GM23338 (cell line): ENCODE data around the gene PRELID2. TPM values are rescaled to one million over a fixed set of nuclear protein-coding genes. Genes with fewer than 3 reads are reported as not detected.
A peak's percentile ranks its signal among the peaks of the same experiment; 100 is the strongest.

Source experiments
- ATAC-seq: fragments of 200-7000 bp; cut with Tn5 transposase; 3 replicates; pipeline ENCODE4 v1.9.1; 2020
- DNase-seq: peaks from one replicate; pipeline ENCODE4 v3.0.0-alpha.2; 2015; ENCODE audit warnings: low spot score
- H2AFZ ChIP-seq: fragments of 200-600 bp; sonication (generic); 2 replicates; pipeline ENCODE4 v1.8.0; 2016; ENCODE audit warnings: antibody characterized with exemption, mild to moderate bottlenecking, moderate library complexity
- H3F3A ChIP-seq: fragments of 200-600 bp; sonication (generic); replicated peaks from 2 replicates; pipeline ENCODE4 v1.8.0; 2017; ENCODE audit warnings: antibody characterized with exemption, mixed run types, low read depth
- H3K27ac ChIP-seq: fragments of 200-600 bp; sonication (generic); 2 replicates; pipeline ENCODE4 v1.6.1; 2016; ENCODE audit warnings: low read depth
- H3K27me3 ChIP-seq: fragments of 200-600 bp; sonication (generic); 2 replicates; pipeline ENCODE4 v1.8.0; 2016; ENCODE audit warnings: mild to moderate bottlenecking, mixed run types, moderate library complexity; ENCODE audit not compliant: insufficient read depth
- H3K36me3 ChIP-seq: fragments of 200-600 bp; sonication (generic); 2 replicates; pipeline ENCODE4 v1.8.0; 2016; ENCODE audit warnings: mild to moderate bottlenecking; ENCODE audit not compliant: insufficient read depth
- H3K4me1 ChIP-seq: fragments of 200-600 bp; sonication (generic); 2 replicates; pipeline ENCODE4 v1.8.0; 2016; ENCODE audit warnings: mild to moderate bottlenecking, moderate library complexity; ENCODE audit not compliant: insufficient read depth
- H3K4me2 ChIP-seq: fragments of 200-600 bp; sonication (generic); 2 replicates; pipeline ENCODE4 v1.7.1; 2017; ENCODE audit warnings: mixed run types
- H3K4me3 ChIP-seq: fragments of 200-600 bp; sonication (generic); 2 replicates; pipeline ENCODE4 v1.6.1; 2016; ENCODE audit warnings: mixed run types
- H3K79me2 ChIP-seq: fragments of 200-600 bp; sonication (generic); replicated peaks from 2 replicates; pipeline ENCODE4 v1.8.0; 2017; ENCODE audit warnings: mild to moderate bottlenecking; ENCODE audit not compliant: insufficient read depth
- H3K9me2 ChIP-seq: fragments of 200-600 bp; sonication (generic); 2 replicates; pipeline ENCODE4 v1.8.0; 2017; ENCODE audit not compliant: insufficient read depth
- H4K20me1 ChIP-seq: fragments of 200-600 bp; sonication (generic); replicated peaks from 2 replicates; pipeline ENCODE4 v1.8.0; 2017; ENCODE audit warnings: mild to moderate bottlenecking; ENCODE audit not compliant: insufficient read depth
- H3K27ac Mint-ChIP-seq: 2 replicates; pipeline ENCODE4 v1.8.0; 2020; ENCODE audit warnings: inconsistent platforms, mild to moderate bottlenecking, moderate library complexity, mixed read lengths
- H3K27me3 Mint-ChIP-seq: 3 replicates; pipeline ENCODE4 v1.8.0; 2022; ENCODE audit warnings: low read depth, mild to moderate bottlenecking, moderate library complexity, mixed read lengths, inconsistent platforms; ENCODE audit not compliant: insufficient read depth, poor library complexity
- H3K36me3 Mint-ChIP-seq: 3 replicates; pipeline ENCODE4 v1.8.0; 2021; ENCODE audit warnings: low read depth, mild to moderate bottlenecking, inconsistent platforms, moderate library complexity, mixed read lengths
- H3K4me1 Mint-ChIP-seq: 3 replicates; pipeline ENCODE4 v1.8.0; 2020; ENCODE audit warnings: mild to moderate bottlenecking, inconsistent platforms, mixed read lengths
- H3K4me3 Mint-ChIP-seq: 3 replicates; pipeline ENCODE4 v1.8.0; 2021; ENCODE audit warnings: moderate library complexity, mild to moderate bottlenecking, inconsistent platforms, mixed read lengths
- H3K9me3 Mint-ChIP-seq: 3 replicates; pipeline ENCODE4 v1.8.0; 2020; ENCODE audit warnings: moderate library complexity, mild to moderate bottlenecking, inconsistent platforms, mixed read lengths
- CREB1 ChIP-seq: fragments of 250-450 bp; sonication (Bioruptor Pico); IDR thresholded peaks from 2 replicates; pipeline ENCODE4 v1.5.0; 2020; ENCODE audit warnings: low read depth, mild to moderate bottlenecking, moderate library complexity
- CTCF ChIP-seq, 2 experiments: fragments of 200-600 bp in 1 of 2; sonication (generic) in 1 of 2; conservative IDR thresholded peaks; 2 replicates each; pipeline versions ENCODE4 v1.5.1 to v1.6.1; 2016 to 2017; ENCODE audit warnings: antibody characterized with exemption in 2 of 2, low read depth in 2 of 2, mild to moderate bottlenecking in 2 of 2, moderate library complexity in 1 of 2
- EZH2 ChIP-seq: fragments of 200-600 bp; sonication (generic); IDR thresholded peaks from one replicate; pipeline ENCODE4 v1.8.0; 2017; ENCODE audit warnings: antibody characterized with exemption, mild to moderate bottlenecking, low read depth; ENCODE audit not compliant: unreplicated experiment
- EZH2phosphoT487 ChIP-seq: fragments of 200-600 bp; sonication (generic); IDR thresholded peaks from one replicate; pipeline ENCODE4 v1.8.1; 2018; ENCODE audit warnings: antibody characterized with exemption; ENCODE audit not compliant: unreplicated experiment
- JUNB ChIP-seq: IDR thresholded peaks from one replicate; pipeline ENCODE4 v1.6.1; 2016; ENCODE audit warnings: antibody characterized with exemption; ENCODE audit not compliant: unreplicated experiment
- NANOG ChIP-seq: IDR thresholded peaks from 2 replicates; pipeline ENCODE4 v1.6.1; 2016; ENCODE audit warnings: antibody characterized with exemption, borderline replicate concordance
- POLR2AphosphoS5 ChIP-seq: IDR thresholded peaks from 2 replicates; pipeline ENCODE4 v1.6.1; 2016; ENCODE audit warnings: antibody characterized with exemption, low read depth
- STAT1 ChIP-seq: IDR thresholded peaks from one replicate; pipeline ENCODE4 v1.6.1; 2016; ENCODE audit warnings: antibody characterized with exemption; ENCODE audit not compliant: unreplicated experiment
- ZNF114 ChIP-seq: fragments of 250-450 bp; sonication (Bioruptor Pico); IDR thresholded peaks from 2 replicates; pipeline ENCODE4 v1.5.0; 2020; ENCODE audit warnings: mild to moderate bottlenecking, moderate library complexity
- ZNF331 ChIP-seq: fragments of 250-450 bp; sonication (Bioruptor Pico); IDR thresholded peaks from 2 replicates; pipeline ENCODE4 v1.5.0; 2020; ENCODE audit warnings: low read depth, mild to moderate bottlenecking, moderate library complexity
- ZNF462 ChIP-seq: fragments of 250-450 bp; sonication (Bioruptor Pico); IDR thresholded peaks from 2 replicates; pipeline ENCODE4 v1.5.0; 2020; ENCODE audit warnings: mild to moderate bottlenecking, moderate library complexity
- polyA plus RNA-seq: library from polyadenylated mRNA; unstranded; fragments of >200 nt; fragmentation: Nextera tagmentation; extraction: Ambion mirVana; gene quantifications from 2 replicates; pipeline ENCODE4 v1.2.1, GENCODE V29; 2016
- total RNA-seq: library from RNA; depleted of rRNA; stranded (reverse); fragments of >200 nt; shearing (Covaris generic); gene quantifications from 2 replicates; pipeline ENCODE4 v1.2.3, GENCODE V29; 2014
- TF ChIP-seq, protein P1 (sequence below): IDR thresholded peaks from one replicate; pipeline ENCODE4 v1.6.1; 2018; ENCODE audit warnings: antibody characterized with exemption; ENCODE audit not compliant: unreplicated experiment
- TF ChIP-seq, protein P2 (sequence below): IDR thresholded peaks from 2 replicates; pipeline ENCODE4 v1.6.1; 2016; ENCODE audit warnings: antibody characterized with exemption

PRELID2 gene
- total and polyA plus RNA-seq, 2 experiments from 2014 or later = 9.3 to 9.8 TPM

DNA sequence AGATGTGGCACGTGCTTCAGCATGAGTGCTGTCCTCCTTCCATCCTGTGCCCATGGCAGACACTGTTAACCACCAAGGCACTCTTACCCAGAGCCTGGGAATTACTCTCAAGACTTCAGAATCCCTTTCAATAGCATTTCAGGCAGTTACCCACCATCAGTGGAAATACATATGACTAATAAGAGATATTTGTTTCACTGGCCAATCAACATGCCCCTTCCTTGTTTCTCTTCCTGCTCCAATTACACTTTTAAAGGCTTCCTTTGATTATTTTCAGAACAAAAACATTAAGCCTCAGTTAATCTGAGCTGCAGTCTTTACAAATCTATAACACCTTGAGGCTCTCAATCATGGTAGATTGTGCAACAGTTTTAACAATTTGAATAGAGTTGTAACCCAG lies 70.8 kb downstream of the PRELID2 start:
- ATAC-seq (no peak), DNase-seq (peak; percentile 17)
- Mint-ChIP-seq H3K27ac (no peak overlapping the region), H3K4me1 (no peaks in the 10 kb centered on the region), H3K4me3 (no peak overlapping the region), H3K36me3 (peaks cover 6% of the 10 kb centered on the region), H3K9me3 (peaks cover 8% of the 10 kb centered on the region; the same call in 2 of the 3 replicates), H3K27me3 (no peaks in the 10 kb centered on the region)
- H3K4me3 ChIP-seq = no peak overlapping the region
- H3K4me1 ChIP-seq = no peaks in the 10 kb centered on the region
- no peak overlapping the region for H3K4me2 ChIP-seq
- H3K27me3 ChIP-seq = no peaks in the 10 kb centered on the region
- H4K20me1 ChIP-seq = no peaks in the 10 kb centered on the region
- no peaks in the 10 kb centered on the region for H3K79me2 ChIP-seq
- no peaks in the 10 kb centered on the region for H3K36me3 ChIP-seq
- H3K27ac ChIP-seq = no peak overlapping the region
- no peak overlapping the region for H2AFZ ChIP-seq
- no peaks in the 10 kb centered on the region for H3K9me2 ChIP-seq
- H3F3A ChIP-seq = no peaks in the 10 kb centered on the region
- TF ChIP-seq CREB1 (CRISPR knock-in tag) (no peak), POLR2AphosphoS5 (no peak), EZH2 (no peak), STAT1 (no peak), EZH2phosphoT487 (no peak), NANOG (no peak), CTCF (conservative IDR thresholded peaks at IDR 0.05; ENCODE audit: low read depth in 2 of 2) (no peak), ZNF331 (CRISPR knock-in tag) (no peak), ZNF462 (no peak), JUNB (no peak), ZNF114 (no peak)
- TF ChIP-seq, protein P1, sequence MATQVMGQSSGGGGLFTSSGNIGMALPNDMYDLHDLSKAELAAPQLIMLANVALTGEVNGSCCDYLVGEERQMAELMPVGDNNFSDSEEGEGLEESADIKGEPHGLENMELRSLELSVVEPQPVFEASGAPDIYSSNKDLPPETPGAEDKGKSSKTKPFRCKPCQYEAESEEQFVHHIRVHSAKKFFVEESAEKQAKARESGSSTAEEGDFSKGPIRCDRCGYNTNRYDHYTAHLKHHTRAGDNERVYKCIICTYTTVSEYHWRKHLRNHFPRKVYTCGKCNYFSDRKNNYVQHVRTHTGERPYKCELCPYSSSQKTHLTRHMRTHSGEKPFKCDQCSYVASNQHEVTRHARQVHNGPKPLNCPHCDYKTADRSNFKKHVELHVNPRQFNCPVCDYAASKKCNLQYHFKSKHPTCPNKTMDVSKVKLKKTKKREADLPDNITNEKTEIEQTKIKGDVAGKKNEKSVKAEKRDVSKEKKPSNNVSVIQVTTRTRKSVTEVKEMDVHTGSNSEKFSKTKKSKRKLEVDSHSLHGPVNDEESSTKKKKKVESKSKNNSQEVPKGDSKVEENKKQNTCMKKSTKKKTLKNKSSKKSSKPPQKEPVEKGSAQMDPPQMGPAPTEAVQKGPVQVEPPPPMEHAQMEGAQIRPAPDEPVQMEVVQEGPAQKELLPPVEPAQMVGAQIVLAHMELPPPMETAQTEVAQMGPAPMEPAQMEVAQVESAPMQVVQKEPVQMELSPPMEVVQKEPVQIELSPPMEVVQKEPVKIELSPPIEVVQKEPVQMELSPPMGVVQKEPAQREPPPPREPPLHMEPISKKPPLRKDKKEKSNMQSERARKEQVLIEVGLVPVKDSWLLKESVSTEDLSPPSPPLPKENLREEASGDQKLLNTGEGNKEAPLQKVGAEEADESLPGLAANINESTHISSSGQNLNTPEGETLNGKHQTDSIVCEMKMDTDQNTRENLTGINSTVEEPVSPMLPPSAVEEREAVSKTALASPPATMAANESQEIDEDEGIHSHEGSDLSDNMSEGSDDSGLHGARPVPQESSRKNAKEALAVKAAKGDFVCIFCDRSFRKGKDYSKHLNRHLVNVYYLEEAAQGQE = no peak
- TF ChIP-seq, protein P2, sequence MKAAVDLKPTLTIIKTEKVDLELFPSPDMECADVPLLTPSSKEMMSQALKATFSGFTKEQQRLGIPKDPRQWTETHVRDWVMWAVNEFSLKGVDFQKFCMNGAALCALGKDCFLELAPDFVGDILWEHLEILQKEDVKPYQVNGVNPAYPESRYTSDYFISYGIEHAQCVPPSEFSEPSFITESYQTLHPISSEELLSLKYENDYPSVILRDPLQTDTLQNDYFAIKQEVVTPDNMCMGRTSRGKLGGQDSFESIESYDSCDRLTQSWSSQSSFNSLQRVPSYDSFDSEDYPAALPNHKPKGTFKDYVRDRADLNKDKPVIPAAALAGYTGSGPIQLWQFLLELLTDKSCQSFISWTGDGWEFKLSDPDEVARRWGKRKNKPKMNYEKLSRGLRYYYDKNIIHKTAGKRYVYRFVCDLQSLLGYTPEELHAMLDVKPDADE = no peak
